ENCODE measurements around the gene ZNF827.
A peak's percentile ranks its signal among the peaks of the same experiment; 100 is the strongest.

The ZNF827 gene

GRCh38 chr4:145808021-145808650, 130.5 kb downstream of the ZNF827 start:
- TF ChIP-seq GATA3 (IDR thresholded peaks at IDR 0.05; ENCODE audit: low read depth, low read length) (peak; percentile 96), GATA2 (IDR thresholded peaks at IDR 0.05; ENCODE audit: low read depth, low read length) (peak; percentile 98)

- no peak for TF ChIP-seq GATA2 (IDR thresholded peaks at IDR 0.05; ENCODE audit: low read depth, low read length)
- no peak for TF ChIP-seq GATA3 (IDR thresholded peaks at IDR 0.05; ENCODE audit: low read depth, low read length)
Measured at GRCh38 chr4:145805490-145805889, 133.1 kb downstream of the ZNF827 start.

- TF ChIP-seq GATA3 (IDR thresholded peaks at IDR 0.05; ENCODE audit: low read depth, low read length) (no peak), GATA2 (IDR thresholded peaks at IDR 0.05; ENCODE audit: low read depth, low read length) (0 out of 2 replicates have a peak, but pooled peaks have one; percentile 50)
Measured at GRCh38 chr4:145804116-145804515, 134.5 kb downstream of the ZNF827 start.

GRCh38 chr4:145799223-145799622, 139.4 kb downstream of the ZNF827 start:
- TF ChIP-seq GATA2 (IDR thresholded peaks at IDR 0.05; ENCODE audit: low read depth, low read length) (no peak), GATA3 (IDR thresholded peaks at IDR 0.05; ENCODE audit: low read depth, low read length) (no peak)

- TF ChIP-seq GATA3 (IDR thresholded peaks at IDR 0.05; ENCODE audit: low read depth, low read length) (no peak), GATA2 (IDR thresholded peaks at IDR 0.05; ENCODE audit: low read depth, low read length) (no peak)
Measured at GRCh38 chr4:145797278-145797677, 141.3 kb downstream of the ZNF827 start.

- TF ChIP-seq GATA2 (IDR thresholded peaks at IDR 0.05; ENCODE audit: low read depth, low read length) (peak; percentile 39; the same call in 1 of the 2 replicates), GATA3 (IDR thresholded peaks at IDR 0.05; ENCODE audit: low read depth, low read length) (no peak)
Measured at GRCh38 chr4:145796346-145796745, 142.3 kb downstream of the ZNF827 start.

GRCh38 chr4:145795521-145795920, 143.1 kb downstream of the ZNF827 start:
- TF ChIP-seq GATA3 (IDR thresholded peaks at IDR 0.05; ENCODE audit: low read depth, low read length) (no peak), GATA2 (IDR thresholded peaks at IDR 0.05; ENCODE audit: low read depth, low read length) (no peak)

- TF ChIP-seq GATA3 (IDR thresholded peaks at IDR 0.05; ENCODE audit: low read depth, low read length) (no peak), GATA2 (IDR thresholded peaks at IDR 0.05; ENCODE audit: low read depth, low read length) (no peak)
Measured at GRCh38 chr4:145792429-145792828, 146.2 kb downstream of the ZNF827 start.

- no peak for TF ChIP-seq GATA3 (IDR thresholded peaks at IDR 0.05; ENCODE audit: low read depth, low read length)
- TF ChIP-seq GATA2 (IDR thresholded peaks at IDR 0.05; ENCODE audit: low read depth, low read length): no peak
Measured at GRCh38 chr4:145791988-145792387, 146.6 kb downstream of the ZNF827 start.

GRCh38 chr4:145788755-145789154, 149.9 kb downstream of the ZNF827 start:
- TF ChIP-seq GATA2 (IDR thresholded peaks at IDR 0.05; ENCODE audit: low read depth, low read length) (no peak), GATA3 (IDR thresholded peaks at IDR 0.05; ENCODE audit: low read depth, low read length) (no peak)

- no peak for TF ChIP-seq GATA3 (IDR thresholded peaks at IDR 0.05; ENCODE audit: low read depth, low read length)
- no peak for TF ChIP-seq GATA2 (IDR thresholded peaks at IDR 0.05; ENCODE audit: low read depth, low read length)
Measured at GRCh38 chr4:145786830-145787229, 151.8 kb downstream of the ZNF827 start.

GRCh38 chr4:145786261-145786660, 152.4 kb downstream of the ZNF827 start:
- TF ChIP-seq GATA3 (IDR thresholded peaks at IDR 0.05; ENCODE audit: low read depth, low read length): no peak
- TF ChIP-seq GATA2 (IDR thresholded peaks at IDR 0.05; ENCODE audit: low read depth, low read length): no peak

GRCh38 chr4:145785391-145786008, 153.1 kb downstream of the ZNF827 start:
- no peak for TF ChIP-seq GATA3 (IDR thresholded peaks at IDR 0.05; ENCODE audit: low read depth, low read length)
- no peak for TF ChIP-seq GATA2 (IDR thresholded peaks at IDR 0.05; ENCODE audit: low read depth, low read length)

- TF ChIP-seq GATA2 (IDR thresholded peaks at IDR 0.05; ENCODE audit: low read depth, low read length): no peak
- TF ChIP-seq GATA3 (IDR thresholded peaks at IDR 0.05; ENCODE audit: low read depth, low read length): no peak
Measured at GRCh38 chr4:145784036-145784435, 154.6 kb downstream of the ZNF827 start.

- TF ChIP-seq GATA3 (IDR thresholded peaks at IDR 0.05; ENCODE audit: low read depth, low read length) (no peak), GATA2 (IDR thresholded peaks at IDR 0.05; ENCODE audit: low read depth, low read length) (no peak)
Measured at GRCh38 chr4:145782756-145783155, 155.9 kb downstream of the ZNF827 start.

All from SH-SY5Y (cell line).